ENCODE results near the gene EPB41L4A.

DNA sequence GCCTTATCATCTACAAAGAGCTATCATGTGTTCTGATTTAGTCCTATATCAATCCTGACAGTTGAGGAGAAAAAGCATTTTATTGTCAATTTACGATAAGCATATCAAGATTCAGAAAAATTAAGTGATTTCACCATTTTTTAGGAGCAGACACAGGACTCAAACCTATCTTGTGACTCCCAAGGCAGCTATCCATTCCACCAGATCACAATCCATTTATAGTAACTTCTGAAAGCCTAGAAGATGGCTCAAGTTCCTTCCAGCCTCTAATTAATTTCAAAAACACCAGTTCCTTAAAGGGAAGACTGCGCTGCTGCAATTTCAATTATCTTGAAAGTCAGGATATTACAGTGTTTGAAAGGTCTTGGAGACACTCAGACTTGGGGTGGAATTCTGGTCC lies 114.3 kb downstream of the EPB41L4A start:
- TF ChIP-seq POLR2A (IDR thresholded peaks at IDR 0.05; ENCODE audit: low read length): no peak
- no peak for TF ChIP-seq GATA1 (IDR thresholded peaks at IDR 0.05; ENCODE audit: low read depth, low read length)
